Keratinocyte (primary cell): Measurements from ENCODE around the gene SEMA3E. TPM values are rescaled to one million over a fixed set of nuclear protein-coding genes. Genes with fewer than 3 reads are reported as not detected.

Experiments used
- DNase-seq: peaks from one replicate; pipeline ENCODE4 v3.0.0-alpha.2; 2011; ENCODE audit warnings: low read depth, missing footprints, low spot score
- FAIRE-seq: peaks from 2 replicates; lab custom pipeline; 2011; peaks lifted over from hg19 to GRCh38; lab: Jason Lieb, UNC
- H2AFZ ChIP-seq: 2 replicates; pipeline ENCODE4 v1.6.0; 2012; ENCODE audit warnings: low read length, control low read depth, inconsistent platforms; ENCODE audit not compliant: control insufficient read depth
- H3K27ac ChIP-seq: 2 replicates; pipeline ENCODE4 v1.5.1; 2011; ENCODE audit warnings: low read length; ENCODE audit not compliant: control insufficient read depth, insufficient read depth
- H3K27me3 ChIP-seq: 3 replicates; pipeline ENCODE4 v1.6.0; 2011; ENCODE audit warnings: low read length; ENCODE audit not compliant: control insufficient read depth, insufficient read depth; ENCODE audit errors: extremely low read depth
- H3K36me3 ChIP-seq, 2 experiments: 2 replicates in 1 of 2; 3 replicates in 1 of 2; pipeline ENCODE4 v1.5.1; 2011; ENCODE audit warnings: low read length in 2 of 2, mild to moderate bottlenecking in 1 of 2; ENCODE audit not compliant: control insufficient read depth in 2 of 2, insufficient read depth in 2 of 2; ENCODE audit errors: extremely low read depth in 1 of 2
- H3K4me1 ChIP-seq: 3 replicates; pipeline ENCODE4 v1.5.1; 2011; ENCODE audit warnings: low read length; ENCODE audit not compliant: control insufficient read depth, insufficient read depth; ENCODE audit errors: extremely low read depth
- H3K4me2 ChIP-seq: 3 replicates; pipeline ENCODE4 v1.6.0; 2011; ENCODE audit warnings: low read depth, low read length; ENCODE audit not compliant: control insufficient read depth, insufficient read depth; ENCODE audit errors: extremely low read depth
- H3K4me3 ChIP-seq, 3 experiments: fragments of 200-600 bp in 1 of 3; sonication (generic) in 1 of 3; 2 replicates in 2 of 3; 3 replicates in 1 of 3; pipeline ENCODE4 v1.5.1; 2011 to 2016; ENCODE audit warnings: low read length in 3 of 3, mild to moderate bottlenecking in 3 of 3, control low read depth in 2 of 3, inconsistent platforms in 1 of 3, low read depth in 1 of 3, mixed read lengths in 1 of 3, mixed run types in 1 of 3, moderate library complexity in 1 of 3; ENCODE audit not compliant: control insufficient read depth in 2 of 3, insufficient read depth in 2 of 3; ENCODE audit errors: extremely low read depth in 1 of 3
- H3K79me2 ChIP-seq: 2 replicates; pipeline ENCODE4 v1.6.0; 2012; ENCODE audit warnings: low read length; ENCODE audit not compliant: control insufficient read depth, insufficient read depth
- H3K9ac ChIP-seq: 3 replicates; pipeline ENCODE4 v1.6.0; 2011; ENCODE audit warnings: low read length; ENCODE audit not compliant: control insufficient read depth, insufficient read depth; ENCODE audit errors: extremely low read depth
- H3K9me1 ChIP-seq: 3 replicates; pipeline ENCODE4 v1.6.0; 2011; ENCODE audit warnings: low read length; ENCODE audit not compliant: control insufficient read depth, insufficient read depth; ENCODE audit errors: extremely low read depth
- H3K9me3 ChIP-seq: 2 replicates; pipeline ENCODE4 v1.5.1; 2012; ENCODE audit warnings: low read depth, low read length; ENCODE audit not compliant: control insufficient read depth
- H4K20me1 ChIP-seq: 3 replicates; pipeline ENCODE4 v1.6.0; 2011; ENCODE audit warnings: low read length; ENCODE audit not compliant: control insufficient read depth, insufficient read depth; ENCODE audit errors: extremely low read depth
- EZH2 ChIP-seq: IDR thresholded peaks from one replicate; pipeline ENCODE4 v1.6.1; 2012; ENCODE audit warnings: inconsistent platforms, mild to moderate bottlenecking, low read length, moderate library complexity
- dilution Hi-C: fragments of 300-500 bp; cut with MboI; formaldehyde crosslinking; loops from one replicate; pipeline ENCODE4 v1.7.0; 2020; ENCODE audit warnings: low sequenced_read_pairs; ENCODE audit not compliant: extremely low pct_ligation_motif_present
- polyA plus RNA-seq, 5 experiments: library from polyadenylated mRNA; depleted of rRNA in 3 of 5; stranded (reverse) in 3 of 5; stranded (forward) in 1 of 5; unstranded in 1 of 5; fragments of >200 nt; gene quantifications; 1 replicate in 1 of 5; 2 replicates in 3 of 5; 3 replicates in 1 of 5; pipeline versions ENCODE4 v1.2.1 to v1.2.3, GENCODE V29; 2011 to 2012; ENCODE audit warnings: missing spikeins in 2 of 5, low read depth in 1 of 5, low replicate concordance in 1 of 5
- TF ChIP-seq, protein P1 (sequence below), 3 experiments: IDR thresholded peaks in 1 of 3; conservative IDR thresholded peaks in 1 of 3; optimal IDR thresholded peaks in 1 of 3; 2 replicates in 2 of 3; 3 replicates in 1 of 3; pipeline versions ENCODE3 to v1.5.1; 2011; ENCODE audit warnings: low read length in 3 of 3, mild to moderate bottlenecking in 3 of 3, moderate library complexity in 2 of 3, control low read depth in 1 of 3, inconsistent platforms in 1 of 3; ENCODE audit not compliant: insufficient read depth in 2 of 3; ENCODE audit errors: extremely low read depth in 1 of 3

The SEMA3E gene
- polyA plus RNA-seq, 1 donor (not counting 4 experiments of a cell fraction or from before 2014, with no cell fraction given), result 0.21 TPM

DNA sequence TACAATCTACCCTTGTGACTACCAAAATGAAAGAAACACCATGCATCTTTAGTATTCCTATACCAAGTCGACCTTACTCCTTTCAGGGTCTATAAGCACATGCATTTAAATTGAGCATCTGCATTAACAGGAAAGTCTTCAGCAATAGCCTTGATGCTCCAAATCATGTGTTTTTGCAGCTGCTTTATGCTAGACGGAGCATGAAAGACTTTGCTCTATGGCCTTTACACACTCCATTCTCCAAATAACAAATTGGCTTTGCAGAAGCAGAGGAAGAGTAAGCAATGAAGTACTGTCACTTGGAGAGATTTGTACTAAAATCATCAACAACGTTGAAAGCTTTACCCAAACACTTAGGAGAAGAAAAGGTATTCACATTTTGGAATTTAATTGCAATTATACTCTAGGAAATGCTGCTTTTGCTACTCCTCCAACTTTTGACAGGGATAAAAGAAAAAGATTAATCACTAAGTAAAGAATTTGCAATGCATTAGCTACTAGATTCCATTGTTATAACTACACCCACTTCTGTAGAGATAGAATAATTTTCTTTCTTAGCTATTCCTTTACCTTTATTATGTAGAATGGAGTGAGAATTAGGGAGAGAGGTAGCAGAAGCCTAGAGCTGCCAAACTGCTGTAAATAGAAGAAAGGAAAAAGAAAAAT lies 131.8 kb downstream of the SEMA3E start:
- no peaks in the 10 kb centered on the region for H3K9me3 ChIP-seq
- TF ChIP-seq EZH2, result no peak
- TF ChIP-seq, protein P1, sequence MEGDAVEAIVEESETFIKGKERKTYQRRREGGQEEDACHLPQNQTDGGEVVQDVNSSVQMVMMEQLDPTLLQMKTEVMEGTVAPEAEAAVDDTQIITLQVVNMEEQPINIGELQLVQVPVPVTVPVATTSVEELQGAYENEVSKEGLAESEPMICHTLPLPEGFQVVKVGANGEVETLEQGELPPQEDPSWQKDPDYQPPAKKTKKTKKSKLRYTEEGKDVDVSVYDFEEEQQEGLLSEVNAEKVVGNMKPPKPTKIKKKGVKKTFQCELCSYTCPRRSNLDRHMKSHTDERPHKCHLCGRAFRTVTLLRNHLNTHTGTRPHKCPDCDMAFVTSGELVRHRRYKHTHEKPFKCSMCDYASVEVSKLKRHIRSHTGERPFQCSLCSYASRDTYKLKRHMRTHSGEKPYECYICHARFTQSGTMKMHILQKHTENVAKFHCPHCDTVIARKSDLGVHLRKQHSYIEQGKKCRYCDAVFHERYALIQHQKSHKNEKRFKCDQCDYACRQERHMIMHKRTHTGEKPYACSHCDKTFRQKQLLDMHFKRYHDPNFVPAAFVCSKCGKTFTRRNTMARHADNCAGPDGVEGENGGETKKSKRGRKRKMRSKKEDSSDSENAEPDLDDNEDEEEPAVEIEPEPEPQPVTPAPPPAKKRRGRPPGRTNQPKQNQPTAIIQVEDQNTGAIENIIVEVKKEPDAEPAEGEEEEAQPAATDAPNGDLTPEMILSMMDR (optimal IDR thresholded peaks at IDR 0.05 in 1 of 3, IDR thresholded peaks at IDR 0.05 in 1 of 3, conservative IDR thresholded peaks at IDR 0.05 in 1 of 3; ENCODE audit: extremely low read depth in 1 of 3, insufficient read depth in 2 of 3, low read length in 3 of 3), result no peak

DNA sequence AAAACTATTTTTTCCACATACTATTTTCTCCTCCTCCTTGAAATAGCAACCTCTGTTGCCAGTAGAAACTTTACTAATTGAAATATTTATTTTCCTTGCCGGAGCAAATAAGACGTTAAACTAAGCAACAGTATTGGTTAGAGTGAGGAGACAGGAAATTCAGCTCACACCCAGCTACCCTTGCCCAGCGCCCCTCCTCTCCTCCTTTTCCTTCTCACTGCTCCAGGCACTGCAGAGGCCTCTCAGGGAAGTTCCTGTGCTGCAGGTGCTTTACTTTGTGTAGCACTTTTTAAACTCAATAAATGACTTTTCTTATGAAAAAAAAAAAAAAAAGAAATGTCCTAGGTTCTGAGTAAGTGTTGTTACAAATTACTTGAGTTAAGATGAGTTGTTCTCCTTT lies 134.0 kb downstream of the SEMA3E start:
- Histone ChIP-seq H3K9me1 (no peaks in the 10 kb centered on the region), H3K4me1 (no peaks in the 10 kb centered on the region), H3K4me2 (no peak overlapping the region), H3K36me3 (no peaks in the 10 kb centered on the region), H3K4me3 (no peak overlapping the region), H3K9me3 (no peaks in the 10 kb centered on the region), H3K27ac (no peak overlapping the region), H3K27me3 (no peaks in the 10 kb centered on the region), H3K9ac (no peak overlapping the region), H4K20me1 (no peaks in the 10 kb centered on the region), H2AFZ (no peak overlapping the region), H3K79me2 (no peaks in the 10 kb centered on the region)
- DNase-seq (no peak), FAIRE-seq (no peak)
- dilution Hi-C loops, result no loop called here
- TF ChIP-seq, protein P1 (optimal IDR thresholded peaks at IDR 0.05 in 1 of 3, IDR thresholded peaks at IDR 0.05 in 1 of 3, conservative IDR thresholded peaks at IDR 0.05 in 1 of 3; ENCODE audit: extremely low read depth in 1 of 3, insufficient read depth in 2 of 3, low read length in 3 of 3), result no peak
- TF ChIP-seq EZH2, result no peak

More for the DNA sequence above, 131.8 kb downstream of the SEMA3E start:
- dilution Hi-C loops, result no loop called here
- H3K4me2 ChIP-seq, result no peak overlapping the region
- no peaks in the 10 kb centered on the region for H4K20me1 ChIP-seq
- no peaks in the 10 kb centered on the region for H3K36me3 ChIP-seq
- no peaks in the 10 kb centered on the region for H3K79me2 ChIP-seq
- H3K4me1 ChIP-seq, result no peaks in the 10 kb centered on the region
- no peak overlapping the region for H3K27ac ChIP-seq
- no peak overlapping the region for H2AFZ ChIP-seq
- H3K9ac ChIP-seq, result no peak overlapping the region
- no peak for DNase-seq
- FAIRE-seq, result no peak
- no peaks in the 10 kb centered on the region for H3K9me1 ChIP-seq
- H3K4me3 ChIP-seq, result no peak overlapping the region
- H3K27me3 ChIP-seq, result no peaks in the 10 kb centered on the region
